ENCODE data around the gene CIAO1.

GRCh38 chr2:96320728-96321622, 55.0 kb downstream of the CIAO1 start:
- TF ChIP-seq YY1 (IDR thresholded peaks at IDR 0.05) (no peak), CTCF (IDR thresholded peaks at IDR 0.05; ENCODE audit: low read depth, low read length, missing input control) (no peak), TAF1 (conservative IDR thresholded peaks at IDR 0.05) (no peak), RXRA (IDR thresholded peaks at IDR 0.05) (no peak), HNF4G (IDR thresholded peaks at IDR 0.05) (no peak), RAD21 (IDR thresholded peaks at IDR 0.05) (no peak)

Data from liver (tissue), 3 donors.